ENCODE measurements around the gene FRMPD4. TPM values are rescaled to one million over a fixed set of nuclear protein-coding genes. Genes with fewer than 3 reads are reported as not detected.
"Not testable (repeated sequence)": the region's sequence is repeated elsewhere in the genome, so short reads cannot be mapped to it uniquely, and the experiment has no call there.

Gene FRMPD4
- 0.05 TPM in 1 of 2 replicates, not detected in the other for total RNA-seq

- peak; percentile 28 for DNase-seq
Measured at GRCh38 chrX:12138361-12139313, at the start of gene FRMPD4. Gene FRMPD4, plus strand, starts transcription at chrX:12138473. Its CDS starts 499 bp downstream, at chrX:12138972.

GRCh38 chrX:12089740-12090139, 48.5 kb upstream of the FRMPD4 start:
- no peak for DNase-seq

GRCh38 chrX:12113321-12113720, 25.0 kb upstream of the FRMPD4 start:
- DNase-seq, result no peak

GRCh38 chrX:12115377-12115776, 22.9 kb upstream of the FRMPD4 start:
- DNase-seq, result peak; percentile 20

- DNase-seq, result no peak
Measured at GRCh38 chrX:12118134-12118533, 20.1 kb upstream of the FRMPD4 start.

- no peak for DNase-seq
Measured at GRCh38 chrX:12128017-12128416, 10.3 kb upstream of the FRMPD4 start.

GRCh38 chrX:12137951-12138360, 317 bp upstream of the FRMPD4 start:
- peak; percentile 3 for DNase-seq

- DNase-seq, result no peak
Measured at GRCh38 chrX:12139934-12140611, 1.8 kb downstream of the FRMPD4 start.

- DNase-seq, result no peak
Measured at GRCh38 chrX:12141511-12141910, 3.2 kb downstream of the FRMPD4 start.

- DNase-seq, result no peak
Measured at GRCh38 chrX:12142661-12143060, 4.4 kb downstream of the FRMPD4 start.

- no peak for DNase-seq
Measured at GRCh38 chrX:12145402-12145801, 7.1 kb downstream of the FRMPD4 start.

GRCh38 chrX:12149670-12150407, 11.6 kb downstream of the FRMPD4 start:
- no peak for DNase-seq

GRCh38 chrX:12153317-12153716, 15.0 kb downstream of the FRMPD4 start:
- DNase-seq, result no peak

- DNase-seq, result peak; percentile 48
Measured at GRCh38 chrX:12153741-12154140, 15.5 kb downstream of the FRMPD4 start.

- no peak for DNase-seq
Measured at GRCh38 chrX:12159799-12160198, 21.5 kb downstream of the FRMPD4 start.

GRCh38 chrX:12162420-12162819, 24.1 kb downstream of the FRMPD4 start:
- DNase-seq, result no peak

GRCh38 chrX:12164180-12164579, 25.9 kb downstream of the FRMPD4 start:
- DNase-seq, result not testable (repeated sequence)

- no peak for DNase-seq
Measured at GRCh38 chrX:12170755-12171154, 32.5 kb downstream of the FRMPD4 start.

- DNase-seq, result no peak
Measured at GRCh38 chrX:12174358-12174757, 36.1 kb downstream of the FRMPD4 start.

GRCh38 chrX:12197030-12197429, 58.8 kb downstream of the FRMPD4 start:
- DNase-seq, result no peak

GRCh38 chrX:12206413-12206812, 68.1 kb downstream of the FRMPD4 start:
- DNase-seq, result no peak

GRCh38 chrX:12210196-12210815, 72.0 kb downstream of the FRMPD4 start:
- no peak for DNase-seq

GRCh38 chrX:12210971-12211370, 72.7 kb downstream of the FRMPD4 start:
- DNase-seq, result no peak
